HG03097 (cell line): ENCODE results near the gene CALR.
A peak's percentile ranks its signal among the peaks of the same experiment; 100 is the strongest.
"Not testable (repeated sequence)": the region's sequence is repeated elsewhere in the genome, so short reads cannot be mapped to it uniquely, and the experiment has no call there.

Experiments
- ATAC-seq: cut with Tn5 transposase; IDR thresholded peaks from one replicate; pipeline ENCODE4 v1.9.1; 2021; ENCODE audit not compliant: unreplicated experiment, low FRiP score

Gene CALR

DNA sequence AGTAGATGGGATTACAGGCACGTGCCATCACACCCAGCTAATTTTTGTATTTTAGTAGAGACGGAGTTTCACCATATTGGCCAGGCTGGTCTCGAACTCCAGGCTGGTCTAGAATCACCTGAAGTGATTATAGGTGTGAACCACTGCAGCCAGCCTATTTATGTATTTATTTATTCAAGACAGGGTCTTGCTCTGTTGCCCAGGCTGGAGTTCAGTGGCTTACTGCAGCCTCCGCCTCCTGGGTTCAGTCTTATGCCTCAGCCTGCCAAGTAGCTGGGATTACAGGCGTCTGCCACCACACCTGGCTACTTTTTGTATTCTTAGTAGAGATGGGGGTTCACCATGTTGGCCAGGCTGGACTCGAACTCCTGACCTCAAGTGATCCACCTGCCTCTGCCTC is 13.6 kb downstream of the CALR start:
- ATAC-seq = not testable (repeated sequence)

DNA sequence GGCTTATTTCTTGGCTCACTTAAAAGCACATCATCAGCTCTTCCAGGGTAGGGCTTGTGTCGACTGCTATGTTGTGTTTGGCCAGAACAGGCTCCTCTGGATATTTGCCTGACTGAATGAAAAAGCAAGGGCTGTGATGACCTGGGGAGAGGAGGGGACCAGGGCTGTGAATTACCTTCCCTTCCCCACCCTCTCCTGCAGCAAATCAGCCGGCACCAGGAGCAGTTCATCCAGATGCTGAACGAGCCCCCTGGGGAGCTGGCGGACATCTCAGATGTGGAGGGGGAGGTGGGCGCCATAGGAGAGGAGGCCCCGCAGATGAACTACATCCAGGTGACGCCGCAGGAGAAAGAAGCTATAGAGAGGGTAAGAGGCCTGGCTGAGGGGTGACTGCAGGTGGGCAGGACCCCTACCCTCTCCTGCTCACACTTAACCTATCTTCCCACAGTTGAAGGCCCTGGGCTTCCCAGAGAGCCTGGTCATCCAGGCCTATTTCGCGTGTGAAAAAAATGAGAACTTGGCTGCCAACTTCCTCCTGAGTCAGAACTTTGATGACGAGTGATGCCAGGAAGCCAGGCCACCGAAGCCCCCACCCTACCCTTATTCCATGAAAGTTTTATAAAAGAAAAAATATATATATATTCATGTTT is 14.2 kb downstream of the CALR start:
- no peak for ATAC-seq

DNA sequence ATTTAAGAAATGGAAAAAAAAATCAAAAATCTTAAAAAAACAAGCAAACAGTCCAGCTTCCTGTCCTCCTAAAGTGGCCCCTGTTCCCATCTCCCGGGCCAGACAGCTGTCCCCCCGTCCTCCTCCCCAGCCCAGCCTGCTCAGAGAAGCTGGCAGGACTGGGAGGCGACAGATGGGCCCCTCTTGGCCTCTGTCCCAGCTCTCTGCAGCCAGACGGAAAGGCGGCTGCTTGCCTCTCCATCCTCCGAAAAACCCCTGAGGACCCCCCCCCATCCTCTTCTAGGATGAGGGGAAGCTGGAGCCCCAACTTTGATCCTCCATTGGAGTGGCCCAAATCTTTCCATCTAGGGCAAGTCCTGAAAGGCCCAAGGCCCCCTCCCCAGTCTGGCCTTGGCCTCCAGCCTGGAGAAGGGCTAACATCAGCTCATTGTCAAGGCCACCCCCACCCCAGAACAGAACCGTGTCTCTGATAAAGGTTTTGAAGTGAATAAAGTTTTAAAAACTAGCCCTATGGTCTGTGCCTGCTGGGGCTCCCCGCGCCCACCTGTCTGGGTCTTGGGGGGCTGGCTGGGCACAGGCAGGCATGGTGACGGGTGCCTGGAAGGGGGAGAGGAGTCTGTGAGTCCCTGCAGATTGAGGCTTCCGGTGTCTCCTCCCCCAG is 14.9 kb downstream of the CALR start:
- ATAC-seq = no peak

DNA sequence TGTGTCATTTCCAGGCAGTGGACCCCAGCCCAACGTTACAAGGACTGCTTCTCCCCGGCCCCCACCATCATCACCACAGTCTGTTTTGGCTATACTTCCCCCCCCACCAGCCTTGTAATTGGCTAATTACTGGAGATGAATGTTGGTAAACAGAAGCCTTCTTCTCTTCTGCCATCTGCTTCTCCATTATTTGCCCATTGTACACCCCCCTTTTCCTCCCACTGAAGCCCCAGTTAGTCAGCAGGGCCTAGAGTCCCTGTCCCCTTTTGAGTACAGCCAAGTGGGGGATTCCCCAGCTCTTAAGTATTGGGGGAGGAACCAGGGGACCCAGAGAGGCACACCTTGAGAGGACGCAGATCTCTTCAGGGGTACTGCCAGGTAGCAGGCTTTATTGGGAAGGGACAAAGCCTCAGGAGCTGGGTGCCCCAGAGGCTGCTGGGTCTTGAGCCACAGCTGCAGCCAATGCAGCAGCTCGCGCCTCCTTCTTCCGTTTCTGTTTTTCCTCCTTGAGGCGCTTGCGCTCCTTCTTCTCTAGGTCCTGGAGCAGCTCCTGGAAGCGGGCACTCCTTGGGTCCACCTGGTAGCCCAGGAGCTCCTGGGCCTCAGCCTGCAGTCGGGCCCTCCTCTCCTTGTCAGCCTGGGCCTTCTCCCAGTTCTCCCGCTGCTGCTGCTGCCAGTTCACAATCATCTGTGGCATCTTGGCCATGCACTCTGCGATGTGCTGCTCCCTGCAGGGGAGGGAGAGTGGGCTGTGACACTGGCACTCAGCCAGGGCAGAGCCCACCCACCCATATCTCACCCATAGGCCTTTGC is 15.6 kb downstream of the CALR start:
- ATAC-seq = no peak

DNA sequence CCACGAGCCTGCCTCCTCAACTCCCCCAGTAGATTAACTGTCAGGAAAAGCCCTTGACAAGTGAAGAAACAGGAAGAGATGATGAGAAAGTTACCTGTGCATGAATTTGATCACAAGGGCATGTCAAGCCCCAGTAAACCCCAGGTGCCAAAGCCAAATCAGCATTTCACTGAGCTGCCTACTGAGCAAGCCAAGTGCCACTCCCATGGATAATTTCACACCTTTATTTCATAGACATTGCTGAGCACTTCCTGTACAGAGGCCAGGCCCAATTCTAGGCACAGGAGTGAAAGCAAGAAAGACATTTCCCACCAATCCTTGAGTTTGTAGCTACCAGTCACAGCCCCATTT is 16.2 kb downstream of the CALR start:
- no peak for ATAC-seq

DNA sequence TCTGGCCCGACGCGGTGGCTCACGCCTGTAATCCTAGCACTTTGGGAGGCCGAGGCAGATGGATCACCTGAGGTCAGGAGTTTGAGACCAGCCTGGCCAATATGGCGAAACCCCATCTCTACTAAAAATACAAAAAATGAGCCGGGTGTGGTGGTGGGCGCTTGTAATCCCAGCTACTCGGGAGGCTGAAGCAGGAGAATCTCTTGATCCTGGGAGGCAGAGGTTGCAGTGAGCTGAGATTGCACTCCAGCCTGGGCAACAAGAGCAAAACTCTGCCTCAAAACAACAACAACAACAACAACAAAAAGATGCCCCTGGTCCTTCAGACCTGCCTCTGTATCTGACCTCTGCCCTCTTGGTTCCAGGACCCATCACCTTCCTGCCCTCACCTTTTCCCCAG is 17.2 kb downstream of the CALR start:
- not testable (repeated sequence) for ATAC-seq

DNA sequence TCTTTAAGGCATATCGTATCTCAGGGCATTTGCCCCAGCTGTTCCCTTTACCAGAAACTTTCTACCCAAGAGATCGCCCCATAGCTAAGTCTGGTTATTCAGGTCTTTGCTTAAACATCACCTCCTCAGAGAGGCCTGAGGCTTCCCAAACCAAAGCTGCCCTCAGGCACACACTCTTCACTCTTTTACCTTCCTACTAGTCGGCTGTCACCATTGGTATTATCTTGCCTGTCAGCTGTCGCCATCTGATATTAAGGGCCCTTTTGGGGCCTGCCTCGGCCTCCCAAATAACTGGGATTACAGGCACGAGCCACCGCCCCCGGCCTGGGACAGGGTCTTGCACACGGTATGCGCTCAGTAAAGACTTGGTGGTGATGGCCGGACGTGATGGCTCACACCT is 17.6 kb downstream of the CALR start:
- no peak for ATAC-seq

DNA sequence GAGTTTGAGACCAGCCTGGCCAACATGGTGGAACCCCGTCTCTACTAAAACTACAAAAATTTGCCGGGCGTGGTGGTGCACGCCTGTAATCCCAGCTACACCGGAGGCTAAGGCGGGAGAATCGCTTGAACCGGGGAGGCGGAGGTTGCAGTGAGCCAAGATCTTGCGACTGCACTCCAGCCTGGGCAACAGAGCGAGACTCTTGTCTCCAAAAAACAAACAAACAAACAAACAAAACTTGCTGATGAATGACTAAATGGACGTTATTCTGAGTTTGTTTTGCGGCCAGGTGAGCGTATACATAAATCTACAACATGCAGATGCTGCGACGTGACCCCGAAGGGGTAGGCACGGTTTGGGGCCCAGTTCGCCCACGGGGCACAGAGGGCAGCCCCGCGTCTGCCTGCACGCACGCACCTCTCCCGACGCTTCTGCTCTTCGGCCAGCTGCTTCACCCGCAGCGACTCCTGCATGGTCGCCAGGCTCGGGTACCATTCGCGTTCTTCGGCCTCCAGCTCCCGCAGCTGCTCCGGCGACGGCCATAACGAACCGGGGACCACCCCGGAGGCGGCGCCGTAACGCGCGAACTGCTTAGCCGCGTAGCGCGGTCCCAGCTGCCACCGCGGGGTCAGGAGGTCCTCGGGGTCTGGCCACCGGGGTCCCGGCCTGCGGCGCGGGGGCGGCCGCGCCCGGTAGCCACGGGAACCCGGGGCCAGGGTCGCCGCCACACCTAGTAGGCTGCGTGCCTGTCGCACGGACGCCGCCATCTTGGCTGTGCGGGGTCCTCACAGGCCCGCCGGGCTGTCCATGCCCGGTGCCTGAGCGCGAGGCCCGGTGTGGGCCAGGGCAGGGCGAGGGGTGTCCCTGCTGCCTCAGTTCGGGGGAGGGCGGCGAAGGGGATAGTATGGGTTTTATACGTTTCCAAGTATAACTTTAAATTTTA is 18.3 kb downstream of the CALR start, which contains the start of gene GADD45GIP1:
Gene GADD45GIP1 (minus strand): TSS at position 778 of the 943 bp plus-strand sequence. CDS start 11 bp downstream, at position 767.
- no peak for ATAC-seq

DNA sequence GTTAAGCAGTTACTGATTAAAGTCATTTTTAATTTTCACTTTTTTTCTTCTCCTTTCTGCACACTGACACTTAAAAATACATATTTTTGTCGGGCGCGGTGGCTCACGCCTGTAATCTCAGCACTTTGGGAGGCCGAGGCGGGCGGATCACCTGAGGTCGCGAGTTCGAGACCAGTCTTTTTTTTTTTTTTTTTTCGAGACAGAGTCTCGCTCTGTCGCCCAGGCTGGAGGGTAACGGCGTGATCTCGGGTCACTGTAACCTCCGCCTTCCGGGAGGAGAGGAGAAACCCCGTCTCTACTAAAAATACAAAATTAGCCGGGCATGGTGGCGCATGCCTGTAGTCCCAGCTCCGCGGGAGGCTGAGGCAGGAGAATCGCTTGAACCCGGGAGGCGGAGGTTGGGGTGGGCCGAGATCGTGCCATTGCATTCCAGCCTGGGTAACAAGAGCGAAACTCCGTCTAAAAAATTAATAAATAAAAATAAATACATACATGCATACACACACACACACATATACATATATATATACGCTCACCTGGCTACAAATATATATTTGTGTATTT is 19.1 kb downstream of the CALR start:
- not testable (repeated sequence) for ATAC-seq

DNA sequence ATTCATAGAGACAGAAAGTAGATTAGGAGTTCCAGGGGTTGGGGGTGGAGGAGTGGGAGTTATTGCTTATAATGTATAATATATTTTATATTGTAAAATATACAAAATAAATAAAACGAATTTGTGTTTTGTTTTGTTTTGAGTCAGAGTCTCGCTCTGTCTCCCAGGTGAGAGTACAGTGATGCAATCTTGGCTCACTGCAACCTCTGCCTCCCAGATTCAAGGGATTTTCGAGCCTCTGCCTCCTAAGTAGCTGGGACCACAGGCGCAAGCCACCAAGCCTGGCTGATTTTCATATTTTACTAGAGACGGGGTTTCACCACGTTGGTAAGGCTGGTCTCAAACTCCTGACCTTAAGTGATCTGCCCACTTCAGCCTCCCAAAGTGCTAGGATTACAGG is 21.1 kb downstream of the CALR start:
- ATAC-seq = no peak

DNA sequence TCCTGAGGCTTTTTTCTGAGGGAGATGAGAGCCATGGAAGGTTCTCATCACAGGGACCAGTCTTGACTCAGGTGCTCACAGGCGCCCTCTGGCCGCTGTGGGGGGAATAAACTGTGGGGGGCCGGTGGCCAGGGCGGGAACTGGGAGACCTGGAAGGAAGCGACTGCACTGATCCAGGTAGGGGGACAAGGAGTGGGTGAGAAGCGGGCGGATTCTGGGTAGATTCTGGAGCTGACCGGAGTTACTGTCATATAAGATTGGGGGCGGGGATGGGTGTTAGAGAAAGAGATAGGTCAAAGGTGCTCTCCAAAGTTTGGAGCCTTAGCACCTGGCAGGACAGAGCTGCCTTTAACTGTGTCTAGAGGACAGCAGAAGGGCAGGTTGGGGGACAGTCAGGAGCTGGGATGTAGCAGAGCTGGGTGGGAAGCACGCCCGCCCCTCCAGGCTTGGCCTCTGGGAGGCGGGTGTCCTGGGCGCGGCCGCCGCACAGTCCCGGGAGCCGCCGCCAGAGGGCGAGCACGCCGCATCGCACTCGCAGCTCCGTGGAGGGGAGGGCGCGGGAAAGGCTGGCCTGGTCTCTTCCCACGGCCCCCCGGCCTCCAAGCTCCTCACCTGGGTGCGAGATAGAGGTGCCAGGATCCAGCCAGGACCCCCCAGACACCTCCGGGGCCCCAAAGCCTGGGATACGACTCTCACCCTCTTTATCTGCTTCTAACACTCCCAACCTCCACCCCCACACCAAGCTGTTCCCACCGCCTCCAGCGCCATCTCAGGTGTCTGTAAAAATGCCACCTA is 26.8 kb downstream of the CALR start:
- ATAC-seq = peak; percentile 87

DNA sequence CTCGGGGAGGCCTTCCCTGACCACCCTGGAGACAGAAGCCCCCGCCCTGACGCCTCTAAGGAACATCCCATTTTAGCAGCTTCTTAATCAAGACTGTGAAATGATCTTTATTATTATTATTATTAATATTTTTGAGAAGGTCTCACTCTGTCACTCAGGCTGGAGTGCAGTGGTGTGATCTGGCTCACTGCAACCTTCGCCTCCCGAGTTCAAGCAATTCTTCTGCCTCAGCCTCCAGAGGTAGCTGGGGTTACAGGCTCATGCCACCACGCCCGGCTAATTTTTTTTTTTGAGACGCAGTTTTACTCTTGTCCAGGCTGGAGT is 27.4 kb downstream of the CALR start:
- no peak for ATAC-seq

DNA sequence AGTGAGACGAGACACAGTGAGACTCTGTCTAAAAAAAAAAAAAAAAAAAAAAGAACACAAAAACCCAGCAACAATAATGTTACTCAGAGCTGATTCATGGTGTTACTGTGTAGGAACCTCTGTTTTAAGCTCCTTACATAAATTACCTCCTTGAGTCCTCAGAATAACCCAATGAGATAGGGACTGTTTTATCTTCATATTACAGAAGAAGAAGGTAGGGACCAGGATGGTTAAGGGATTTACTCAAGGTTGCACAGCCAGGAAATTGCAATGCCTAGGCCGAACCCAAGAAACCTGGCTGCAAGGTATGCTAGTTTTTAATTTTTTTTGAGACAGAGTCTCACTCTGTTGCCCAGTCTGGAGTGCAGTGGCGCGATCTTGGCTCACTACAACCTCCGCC is 29.5 kb downstream of the CALR start:
- ATAC-seq = no peak

DNA sequence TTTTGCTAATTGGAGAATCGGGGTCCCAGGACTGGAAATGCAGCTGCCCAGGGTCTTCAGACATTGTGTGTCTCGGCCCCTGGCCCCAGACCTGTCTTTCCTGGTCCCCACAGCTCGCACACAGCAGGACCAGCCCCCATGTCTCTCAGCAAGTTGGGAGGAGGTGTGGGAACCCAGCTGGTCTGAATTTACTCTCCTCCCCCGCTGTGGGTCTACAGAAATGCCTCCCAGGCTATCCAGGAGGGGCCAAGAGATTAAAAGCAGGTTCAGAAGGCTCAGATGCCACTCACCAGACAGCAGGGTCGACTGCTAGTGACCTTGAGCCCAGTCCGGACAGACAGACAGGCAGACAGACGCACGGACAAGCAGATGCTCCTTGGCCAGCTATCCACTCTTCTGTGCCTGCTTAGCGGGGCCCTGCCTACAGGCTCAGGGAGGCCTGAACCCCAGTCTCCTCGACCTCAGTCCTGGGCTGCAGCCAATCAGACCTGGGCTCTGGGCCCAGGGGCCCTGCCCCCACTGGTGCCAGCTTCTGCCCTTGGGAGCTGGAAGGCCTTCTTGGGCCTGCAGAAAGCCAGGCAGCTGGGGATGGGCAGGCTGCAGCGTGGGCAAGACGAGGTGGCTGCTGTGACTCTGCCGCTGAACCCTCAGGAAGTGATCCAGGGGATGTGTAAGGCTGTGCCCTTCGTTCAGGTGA is 31.0 kb downstream of the CALR start, which contains the start of gene DAND5:
Gene DAND5 (plus strand): TSS at position 285 of the 697 bp plus-strand sequence. CDS start 85 bp downstream, at position 370.
- ATAC-seq = no peak

DNA sequence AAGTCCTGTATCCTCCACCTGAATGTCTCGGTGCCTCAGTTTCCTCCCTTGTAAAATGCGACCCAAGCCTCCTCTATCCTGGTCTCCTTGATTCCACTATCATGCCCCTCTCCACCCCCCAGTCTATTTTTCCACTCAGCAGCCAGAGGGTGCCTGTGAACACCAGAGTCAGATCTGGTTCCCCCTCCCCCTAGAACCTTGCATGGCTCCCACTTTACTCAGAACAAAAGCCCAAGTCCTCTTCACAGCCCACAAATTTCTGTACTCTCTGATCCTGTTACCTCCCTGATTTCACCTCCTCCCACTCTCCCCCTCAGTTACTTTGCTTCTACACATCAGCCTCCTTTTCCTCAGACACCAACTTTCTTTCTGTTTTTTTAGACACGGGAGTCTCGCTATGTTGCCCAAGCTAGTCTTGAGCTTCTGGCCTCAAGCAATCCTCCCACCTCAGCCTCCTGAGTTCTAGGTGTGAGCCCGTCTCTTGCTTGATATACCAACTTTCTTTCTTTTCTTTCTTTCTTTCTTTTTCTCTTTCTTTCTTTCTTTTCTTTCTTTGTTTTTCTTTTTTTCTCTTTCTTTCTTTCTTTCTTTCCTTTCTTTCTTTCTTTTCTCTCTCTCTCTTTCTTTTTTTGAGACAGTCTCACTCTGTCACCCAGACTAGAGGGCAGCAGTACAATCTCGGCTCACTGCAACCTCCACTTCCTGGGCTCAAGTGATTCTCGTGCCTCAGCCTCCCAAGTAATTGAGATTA is 31.8 kb downstream of the CALR start:
- ATAC-seq = no peak

DNA sequence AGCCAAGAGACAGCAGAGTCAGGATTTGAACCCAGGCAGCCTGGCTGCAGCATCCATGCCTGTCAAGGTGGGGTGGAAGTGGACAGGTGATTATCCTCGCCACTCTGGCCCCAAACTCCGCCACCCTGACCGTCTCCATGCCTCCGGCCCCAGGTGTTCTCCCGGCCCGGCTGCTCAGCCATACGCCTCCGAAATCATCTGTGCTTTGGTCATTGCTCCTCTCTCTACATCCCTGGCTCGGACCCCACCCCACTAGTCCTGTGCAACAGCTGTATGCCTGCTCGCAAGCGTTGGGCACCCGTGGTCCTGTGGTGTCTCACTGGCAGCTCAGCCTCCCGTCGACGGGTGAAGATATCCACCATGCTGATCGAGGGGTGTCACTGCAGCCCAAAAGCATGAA is 34.8 kb downstream of the CALR start:
- no peak for ATAC-seq

DNA sequence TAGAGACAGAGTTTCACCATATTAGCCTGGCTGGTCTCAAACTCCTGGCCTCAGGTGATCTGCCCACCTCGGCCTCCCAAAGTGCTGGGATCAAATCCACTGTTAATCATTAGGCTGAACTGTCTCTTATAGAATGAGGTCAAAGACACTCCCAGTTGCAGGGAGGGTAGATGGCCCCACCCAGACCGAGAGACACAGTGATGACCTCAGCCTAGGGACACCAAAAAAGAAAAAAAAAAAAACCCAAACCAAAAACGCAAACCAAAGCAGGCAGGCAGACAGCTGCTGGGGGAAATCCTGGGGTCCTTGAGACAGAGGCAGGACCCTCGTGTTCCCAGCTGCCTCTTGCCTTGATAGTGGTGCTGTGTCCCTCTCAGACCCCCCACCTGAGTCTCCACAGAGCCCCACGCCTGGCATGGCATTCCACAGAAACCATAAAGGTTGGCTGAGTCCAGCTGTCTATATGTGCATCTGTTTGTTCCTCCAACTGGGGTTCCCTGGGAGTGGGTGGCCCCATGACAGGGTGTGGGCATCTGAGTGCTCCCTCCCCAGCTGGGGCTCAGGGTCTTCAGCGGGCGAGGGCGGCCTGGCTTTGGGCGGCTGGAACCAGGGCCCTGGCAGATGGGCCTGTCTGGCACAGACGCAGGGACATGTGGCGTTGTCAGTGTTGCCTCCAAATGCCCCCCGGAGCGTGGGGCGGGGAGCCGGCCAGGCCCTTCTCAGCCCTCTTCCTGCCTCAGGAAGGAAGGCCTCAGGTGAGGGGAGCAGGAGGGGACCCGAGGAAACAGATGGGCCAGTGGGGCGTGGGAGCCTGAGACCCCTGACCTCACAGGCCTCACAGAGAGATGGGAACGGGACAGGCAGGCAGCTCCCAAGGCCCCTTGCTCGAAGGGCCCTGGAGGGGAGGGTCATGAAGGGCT is 36.2 kb downstream of the CALR start:
- ATAC-seq = no peak
